Right atrium auricular region (tissue), 2 donors: ENCODE results near the gene ARAP2. TPM values are rescaled to one million over a fixed set of nuclear protein-coding genes. Genes with fewer than 3 reads are reported as not detected.

Experiments
- DNase-seq: peaks from one replicate; pipeline ENCODE4 v3.0.0-alpha.2; 2019; ENCODE audit warnings: low spot score
- H3K27ac ChIP-seq, 2 donors: fragments of 200-600 bp; sonication (generic); 1 replicate in 1 of 2; 2 replicates in 1 of 2; pipeline ENCODE4 v1.5.1; 2016 to 2019
- H3K27me3 ChIP-seq, 2 donors: fragments of 200-600 bp; sonication (generic); one replicate each; pipeline versions ENCODE4 v1.5.1 to v1.6.0; 2017 to 2019
- H3K36me3 ChIP-seq: fragments of 200-600 bp; sonication (generic); one replicate; pipeline ENCODE4 v1.5.1; 2016
- H3K4me1 ChIP-seq, 2 donors: fragments of 200-600 bp; sonication (generic); one replicate each; pipeline versions ENCODE4 v1.5.1 to v1.6.0; 2017 to 2019
- H3K4me3 ChIP-seq, 2 donors: fragments of 200-600 bp; sonication (generic); 1 replicate in 1 of 2; 2 replicates in 1 of 2; pipeline ENCODE4 v1.5.1; 2017 to 2019; ENCODE audit warnings: mild to moderate bottlenecking in 1 of 2, moderate library complexity in 1 of 2
- H3K9me3 ChIP-seq, 2 donors: fragments of 200-600 bp; sonication (generic); one replicate each; pipeline ENCODE4 v1.5.1; 2019
- CTCF ChIP-seq, 2 donors: fragments of 200-600 bp; sonication (generic); IDR thresholded peaks; one replicate each; pipeline ENCODE4 v1.5.1; 2019; ENCODE audit warnings: antibody characterized with exemption in 2 of 2
- total RNA-seq, 2 donors: library from RNA; depleted of rRNA; stranded (reverse); fragments of >200 nt; gene quantifications; one replicate each; pipeline ENCODE4 v1.1.0, GENCODE V29; 2016

The ARAP2 gene
- total RNA-seq, 2 donors from 2014 or later, result 5.7 to 10.1 TPM

- H3K9me3 ChIP-seq, result no peaks in the 10 kb centered on the region
Observed at GRCh38 chr4:36168127-36168878, 76.0 kb downstream of the ARAP2 start.

GRCh38 chr4:36165631-36166005 lies 78.7 kb downstream of the ARAP2 start:
- Histone ChIP-seq H3K36me3 (no peaks in the 10 kb centered on the region), H3K27me3 (no peaks in the 10 kb centered on the region), H3K4me3 (no peak overlapping the region), H3K27ac (no peak overlapping the region), H3K4me1 (no peaks in the 10 kb centered on the region), H3K9me3 (no peaks in the 10 kb centered on the region)
- no peak for TF ChIP-seq CTCF (IDR thresholded peaks at IDR 0.05)
- DNase-seq, result no peak

More at GRCh38 chr4:36168127-36168878, 76.0 kb downstream of the ARAP2 start:
- Histone ChIP-seq H3K27ac (no peak overlapping the region), H3K4me1 (no peaks in the 10 kb centered on the region), H3K36me3 (no peaks in the 10 kb centered on the region), H3K27me3 (no peaks in the 10 kb centered on the region), H3K4me3 (no peak overlapping the region)
- no peak for DNase-seq
- no peak for TF ChIP-seq CTCF (IDR thresholded peaks at IDR 0.05)

GRCh38 chr4:36164900-36165630 lies 79.2 kb downstream of the ARAP2 start:
- Histone ChIP-seq H3K36me3 (no peaks in the 10 kb centered on the region), H3K27me3 (no peaks in the 10 kb centered on the region), H3K4me1 (no peaks in the 10 kb centered on the region), H3K9me3 (no peaks in the 10 kb centered on the region), H3K27ac (no peak overlapping the region), H3K4me3 (no peak overlapping the region)
- TF ChIP-seq CTCF (IDR thresholded peaks at IDR 0.05), result no peak
- DNase-seq, result no peak

- H3K9me3 ChIP-seq, result no peaks in the 10 kb centered on the region
- no peaks in the 10 kb centered on the region for H3K4me1 ChIP-seq
- DNase-seq, result no peak
- H3K4me3 ChIP-seq, result no peak overlapping the region
- H3K27me3 ChIP-seq, result no peaks in the 10 kb centered on the region
- no peaks in the 10 kb centered on the region for H3K36me3 ChIP-seq
- no peak overlapping the region for H3K27ac ChIP-seq
- no peak for TF ChIP-seq CTCF (IDR thresholded peaks at IDR 0.05)
Observed at GRCh38 chr4:36163198-36163597, 81.1 kb downstream of the ARAP2 start.

GRCh38 chr4:36159208-36159607 lies 85.1 kb downstream of the ARAP2 start:
- Histone ChIP-seq H3K27me3 (no peaks in the 10 kb centered on the region), H3K36me3 (no peaks in the 10 kb centered on the region), H3K27ac (no peak overlapping the region), H3K4me3 (no peak overlapping the region), H3K4me1 (no peaks in the 10 kb centered on the region), H3K9me3 (no peaks in the 10 kb centered on the region)
- no peak for TF ChIP-seq CTCF (IDR thresholded peaks at IDR 0.05)
- no peak for DNase-seq
